Mucosa of descending colon (tissue), 3 donors: ENCODE measurements around the gene PRR33. TPM values are rescaled to one million over a fixed set of nuclear protein-coding genes. Genes with fewer than 3 reads are reported as not detected.
A peak's percentile ranks its signal among the peaks of the same experiment; 100 is the strongest.

Experiments
- ATAC-seq: fragments of 200-7000 bp; cut with Tn5 transposase; one replicate; pipeline ENCODE4 v1.9.1; 2020; ENCODE audit warnings: mild to moderate bottlenecking, moderate library complexity
- DNase-seq, 3 donors: peaks; one replicate each; pipeline ENCODE4 v3.0.0-alpha.2; 2020
- H3K36me3 ChIP-seq: fragments of 200-600 bp; one replicate; pipeline ENCODE4 v1.8.0; 2021; ENCODE audit warnings: low read depth, mild to moderate bottlenecking
- H3K4me1 ChIP-seq: fragments of 200-600 bp; one replicate; pipeline ENCODE4 v1.8.0; 2021; ENCODE audit warnings: low read depth, mild to moderate bottlenecking
- H3K4me3 ChIP-seq: fragments of 200-600 bp; one replicate; pipeline ENCODE4 v1.8.0; 2021; ENCODE audit warnings: mild to moderate bottlenecking
- H3K9me3 ChIP-seq: fragments of 200-600 bp; one replicate; pipeline ENCODE4 v1.8.0; 2021; ENCODE audit warnings: mild to moderate bottlenecking
- intact Hi-C, 2 donors: fragments of 100-400 bp; cut with DNase I in 1 of 2; cut with micrococcal nuclease in 1 of 2; formaldehyde crosslinking; loops; one replicate each; pipeline versions ENCODE4 v1.11.0 to v1.11.1; 2022; cut with DNase I, micrococcal nuclease
- total RNA-seq, 3 donors: library from RNA; stranded (reverse); fragmentation: NEBNext Ultra II Directional in 2 of 3; extraction: Animal tissue kit (Norgen Biotek cat#: 25700) in 2 of 3; gene quantifications; one replicate each; pipeline versions ENCODE4 v1.2.1 to v1.2.4, GENCODE V29; 2021 to 2023
- TF ChIP-seq, protein P1 (sequence below): fragments of 200-600 bp; IDR thresholded peaks from one replicate; pipeline ENCODE4 v1.8.0; 2022; ENCODE audit warnings: antibody characterized with exemption, mild to moderate bottlenecking
- donor health status: DM: no; HTN: no; CAD: no; lungs with moderate emphysema.
- donor health status: DM: no; HTN: no; CAD: no.
- donor health status: DM: no; HTN: yes; CAD: no.

The PRR33 gene
- total RNA-seq, 3 donors from 2014 or later: not detected

DNA sequence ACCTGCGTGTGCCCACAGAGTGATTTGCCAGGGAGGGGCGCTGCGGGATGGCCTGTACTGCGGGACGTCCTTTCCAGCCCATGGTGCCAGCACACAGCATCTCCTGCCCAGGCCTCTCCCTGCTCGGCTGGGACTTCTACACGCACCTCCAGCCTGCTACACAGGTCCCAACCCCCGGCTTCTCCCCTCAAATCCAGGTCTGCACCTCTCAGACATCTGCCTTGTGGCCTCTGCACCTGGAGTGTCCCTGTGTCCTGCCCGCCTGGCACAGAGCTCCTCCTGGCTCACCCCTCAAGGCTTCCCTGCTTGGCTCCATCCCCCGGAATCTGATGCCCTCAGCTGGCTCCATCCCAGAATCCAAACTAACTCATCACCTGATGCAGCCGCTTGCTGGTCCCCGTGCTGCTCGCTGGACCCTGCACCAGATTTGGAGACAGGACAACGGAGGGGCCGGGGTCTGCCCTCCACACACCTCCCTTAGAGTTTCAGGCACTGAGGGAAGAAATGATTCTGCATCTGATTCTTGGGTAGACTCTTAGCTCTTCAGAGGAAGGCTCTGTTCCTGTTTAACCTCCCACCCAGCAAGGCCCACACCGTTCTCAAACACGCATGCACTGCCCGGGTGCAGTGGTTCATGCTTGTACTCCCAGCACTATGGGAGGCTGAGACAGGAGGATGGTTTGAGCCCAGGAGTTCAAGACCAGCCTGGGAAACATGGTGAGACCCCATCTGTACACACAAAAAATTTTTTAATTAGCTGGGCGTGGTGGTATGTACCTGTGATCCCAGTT lies 42.9 kb downstream of the PRR33 start:
- intact Hi-C loops: no loop called here
- Histone ChIP-seq H3K9me3 (no peaks in the 10 kb centered on the region), H3K36me3 (no peaks in the 10 kb centered on the region), H3K4me3 (no peak overlapping the region), H3K4me1 (no peaks in the 10 kb centered on the region)
- ATAC-seq: no peak
- DNase-seq: peak in 1 of 3 donors; percentile 50
- TF ChIP-seq, protein P1, sequence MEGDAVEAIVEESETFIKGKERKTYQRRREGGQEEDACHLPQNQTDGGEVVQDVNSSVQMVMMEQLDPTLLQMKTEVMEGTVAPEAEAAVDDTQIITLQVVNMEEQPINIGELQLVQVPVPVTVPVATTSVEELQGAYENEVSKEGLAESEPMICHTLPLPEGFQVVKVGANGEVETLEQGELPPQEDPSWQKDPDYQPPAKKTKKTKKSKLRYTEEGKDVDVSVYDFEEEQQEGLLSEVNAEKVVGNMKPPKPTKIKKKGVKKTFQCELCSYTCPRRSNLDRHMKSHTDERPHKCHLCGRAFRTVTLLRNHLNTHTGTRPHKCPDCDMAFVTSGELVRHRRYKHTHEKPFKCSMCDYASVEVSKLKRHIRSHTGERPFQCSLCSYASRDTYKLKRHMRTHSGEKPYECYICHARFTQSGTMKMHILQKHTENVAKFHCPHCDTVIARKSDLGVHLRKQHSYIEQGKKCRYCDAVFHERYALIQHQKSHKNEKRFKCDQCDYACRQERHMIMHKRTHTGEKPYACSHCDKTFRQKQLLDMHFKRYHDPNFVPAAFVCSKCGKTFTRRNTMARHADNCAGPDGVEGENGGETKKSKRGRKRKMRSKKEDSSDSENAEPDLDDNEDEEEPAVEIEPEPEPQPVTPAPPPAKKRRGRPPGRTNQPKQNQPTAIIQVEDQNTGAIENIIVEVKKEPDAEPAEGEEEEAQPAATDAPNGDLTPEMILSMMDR: no peak

DNA sequence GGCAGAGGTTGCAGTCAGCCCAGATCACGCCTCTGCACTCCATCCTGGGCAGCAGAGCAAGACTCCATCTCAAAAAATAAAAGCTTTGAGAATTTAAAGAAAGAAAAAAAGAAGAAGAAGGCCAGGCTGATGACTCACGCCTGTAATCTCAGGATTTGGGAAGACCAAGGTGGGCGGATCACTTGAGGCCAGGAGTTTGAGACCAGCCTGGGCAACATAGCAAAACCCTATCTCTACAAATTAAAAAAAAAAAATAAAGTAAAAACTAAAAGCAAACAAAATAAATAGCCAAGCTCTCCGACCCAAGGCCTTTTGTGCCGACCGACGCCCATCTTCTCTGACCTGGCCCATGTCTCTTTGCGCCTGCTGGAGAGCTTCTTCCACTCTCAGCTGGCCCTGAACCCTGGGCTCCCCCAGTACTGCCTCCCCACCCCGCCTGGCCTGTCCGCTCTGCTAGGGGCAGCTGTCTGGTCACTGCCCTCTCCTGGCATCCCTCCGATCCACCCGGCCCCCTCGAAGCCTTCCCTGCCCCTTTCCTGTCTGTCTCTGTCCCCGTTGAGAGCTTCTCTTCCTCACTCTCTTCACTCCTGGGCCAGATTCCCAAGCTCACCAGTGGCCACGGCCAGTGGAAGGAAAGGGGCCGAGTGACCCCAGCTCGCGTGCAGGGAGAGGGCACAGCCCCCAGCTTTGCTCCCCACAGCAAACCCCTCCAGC lies 43.6 kb downstream of the PRR33 start:
- no peak overlapping the region for H3K4me3 ChIP-seq
- DNase-seq: no peak
- no peaks in the 10 kb centered on the region for H3K36me3 ChIP-seq
- no peaks in the 10 kb centered on the region for H3K9me3 ChIP-seq
- no peaks in the 10 kb centered on the region for H3K4me1 ChIP-seq
- no peak for ATAC-seq
- TF ChIP-seq, protein P1: no peak
- intact Hi-C loops: no loop called here

DNA sequence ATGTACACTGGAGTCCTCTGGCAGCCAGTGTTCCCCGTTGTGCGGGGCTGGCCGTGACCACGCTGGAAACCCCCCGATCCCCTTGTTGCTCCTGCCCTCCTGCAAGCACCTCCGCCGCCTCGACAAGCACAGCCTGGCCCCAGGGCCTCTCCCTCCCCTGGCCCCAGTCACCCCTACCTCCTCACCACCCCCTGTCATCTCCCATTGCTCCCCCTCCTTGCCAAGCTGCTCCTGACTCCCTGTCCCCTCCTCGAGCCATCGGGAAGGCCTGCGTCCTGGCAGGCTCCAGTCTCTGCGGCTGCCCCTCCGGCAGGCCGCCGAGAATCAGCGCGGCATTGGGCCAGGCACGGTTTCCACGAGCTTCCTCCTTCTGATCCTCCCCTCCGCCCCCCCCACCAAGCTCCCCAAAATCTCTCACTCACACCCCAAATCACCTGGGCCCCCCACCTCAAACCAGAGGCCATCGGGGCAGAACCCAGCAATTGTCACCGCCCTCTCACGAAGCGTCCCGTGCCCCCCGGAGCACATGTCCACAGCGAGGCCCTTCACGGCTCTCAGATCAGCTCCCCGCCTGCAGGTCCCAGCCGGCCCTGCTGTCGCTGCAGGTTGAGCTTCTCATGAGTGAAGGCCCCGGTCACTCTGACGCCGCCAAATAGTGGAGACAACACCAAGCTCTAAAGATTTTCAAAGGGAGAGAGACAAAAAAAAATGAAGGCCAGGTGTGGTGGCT lies 44.5 kb downstream of the PRR33 start:
- ATAC-seq (no peak), DNase-seq (peak in 1 of 3 donors; percentile 57)
- Histone ChIP-seq H3K4me1 (no peaks in the 10 kb centered on the region), H3K4me3 (no peak overlapping the region), H3K36me3 (no peaks in the 10 kb centered on the region), H3K9me3 (no peaks in the 10 kb centered on the region)
- TF ChIP-seq, protein P1: no peak
- intact Hi-C loops: no loop called here

DNA sequence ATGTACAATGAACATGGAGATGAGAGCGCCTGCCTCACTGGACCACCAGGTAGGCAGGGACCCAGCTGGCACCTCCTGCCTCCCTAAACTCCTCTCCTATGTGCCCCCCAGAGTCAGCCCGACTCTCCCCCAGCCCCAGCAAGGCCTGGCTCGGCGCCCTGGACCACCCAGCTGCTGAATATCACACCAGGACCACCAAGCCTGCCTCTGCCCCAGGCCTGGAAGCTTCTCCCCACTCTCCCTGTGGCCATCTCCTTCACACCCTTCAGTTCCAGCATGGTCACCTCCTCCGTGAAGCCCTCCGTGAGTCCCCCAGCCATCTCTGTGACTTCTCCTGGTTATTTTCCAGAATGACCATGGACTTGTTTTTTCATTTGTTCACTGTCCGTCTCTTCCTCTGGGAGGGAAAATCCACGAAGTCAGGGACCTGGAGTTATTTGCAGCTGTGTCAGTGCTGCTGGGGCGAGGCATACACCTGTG lies 45.2 kb downstream of the PRR33 start:
- ATAC-seq (no peak), DNase-seq (peak in 2 of 3 donors; percentile 18 to 51)
- intact Hi-C loops: no loop called here
- no peaks in the 10 kb centered on the region for H3K9me3 ChIP-seq
- no peaks in the 10 kb centered on the region for H3K4me1 ChIP-seq
- no peak overlapping the region for H3K4me3 ChIP-seq
- TF ChIP-seq, protein P1: no peak
- no peaks in the 10 kb centered on the region for H3K36me3 ChIP-seq

DNA sequence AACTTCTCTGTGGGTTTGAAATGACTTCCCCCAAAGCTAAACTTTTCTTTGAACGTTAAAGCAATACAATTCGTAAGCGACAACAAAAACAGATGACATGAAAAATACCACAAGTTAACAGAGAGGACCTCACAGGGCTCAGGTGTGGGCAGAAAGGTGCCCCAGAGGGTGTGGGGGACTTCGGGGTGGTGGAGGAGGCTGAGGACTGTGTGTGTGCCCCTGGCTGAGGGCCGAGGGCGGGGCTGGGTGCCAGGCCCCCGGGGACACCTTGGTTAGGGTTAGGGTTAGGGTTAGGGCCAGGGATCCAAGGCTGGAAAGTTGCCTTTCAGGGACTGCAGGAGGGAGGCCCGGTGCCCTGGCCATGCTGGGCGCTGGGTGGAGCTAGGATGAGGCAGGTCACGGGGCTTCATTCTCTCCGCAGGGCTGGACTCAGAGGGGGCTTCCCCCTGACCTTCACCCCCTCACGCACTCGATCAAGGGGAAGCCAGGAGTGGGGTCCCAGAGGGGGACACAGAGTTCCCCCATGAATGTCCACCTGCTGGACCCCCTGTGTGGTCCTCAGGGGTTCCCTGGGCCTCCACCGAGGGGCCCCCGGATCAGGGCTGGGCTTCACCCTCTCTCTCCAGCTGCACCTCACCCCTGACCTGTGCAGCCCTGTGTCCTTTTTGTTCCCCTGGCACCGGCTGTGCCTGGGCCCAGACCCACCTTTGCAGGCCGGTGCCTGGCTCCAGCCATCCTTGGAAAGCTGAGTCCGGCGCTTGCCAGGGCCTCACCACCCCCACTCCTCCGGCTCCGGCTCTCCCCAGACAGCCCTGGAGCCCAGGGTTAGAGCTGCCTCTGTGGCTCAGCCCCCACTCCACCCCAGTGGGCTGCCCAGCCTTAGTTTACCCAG lies 45.9 kb downstream of the PRR33 start:
- no peaks in the 10 kb centered on the region for H3K9me3 ChIP-seq
- no peak overlapping the region for H3K4me3 ChIP-seq
- TF ChIP-seq, protein P1: no peak
- peak in 2 of 3 donors; percentile 23 to 52 for DNase-seq
- ATAC-seq: no peak
- no peaks in the 10 kb centered on the region for H3K4me1 ChIP-seq
- intact Hi-C loops: no loop called here
- no peaks in the 10 kb centered on the region for H3K36me3 ChIP-seq
